CMK (cell line): ENCODE measurements around the gene MRPS35.
A peak's percentile ranks its signal among the peaks of the same experiment; 100 is the strongest.

Source experiments
- DNase-seq: peaks from one replicate; pipeline ENCODE4 v3.0.0-alpha.2; 2010; ENCODE audit warnings: low read depth

The MRPS35 gene

DNA sequence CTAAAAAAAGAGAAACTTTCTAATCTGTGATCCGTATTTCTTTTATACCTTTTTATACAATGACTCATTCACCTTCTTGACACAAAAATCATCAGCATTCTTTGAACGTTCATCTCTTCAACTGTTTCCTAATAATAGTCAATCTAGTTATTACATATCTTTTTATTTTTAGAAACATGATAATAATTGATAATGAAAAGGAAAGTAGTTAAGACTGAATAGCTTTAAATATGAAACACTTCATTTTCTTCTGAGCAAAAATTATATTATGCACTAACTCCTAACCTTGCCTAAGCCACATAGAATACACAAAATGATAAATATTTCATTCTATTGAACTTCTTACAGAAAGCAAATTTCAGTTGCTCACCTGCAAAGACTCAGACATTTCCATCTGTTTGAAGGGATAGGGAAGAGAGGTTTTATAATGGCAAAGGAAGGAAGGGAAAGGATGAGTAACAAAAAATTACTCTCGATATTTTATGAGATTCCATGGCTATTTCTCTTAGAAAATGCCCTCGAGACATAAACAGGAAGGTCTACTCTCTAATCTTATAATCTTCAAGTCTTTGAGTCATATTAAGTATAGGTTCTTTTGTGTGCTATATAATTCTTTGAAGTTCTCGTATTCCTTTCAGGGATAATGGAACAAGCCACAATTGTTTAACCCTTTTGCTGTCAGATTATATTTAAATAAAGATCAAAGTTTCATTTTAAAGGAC lies 61.9 kb downstream of the MRPS35 start:
- DNase-seq = no peak

DNA sequence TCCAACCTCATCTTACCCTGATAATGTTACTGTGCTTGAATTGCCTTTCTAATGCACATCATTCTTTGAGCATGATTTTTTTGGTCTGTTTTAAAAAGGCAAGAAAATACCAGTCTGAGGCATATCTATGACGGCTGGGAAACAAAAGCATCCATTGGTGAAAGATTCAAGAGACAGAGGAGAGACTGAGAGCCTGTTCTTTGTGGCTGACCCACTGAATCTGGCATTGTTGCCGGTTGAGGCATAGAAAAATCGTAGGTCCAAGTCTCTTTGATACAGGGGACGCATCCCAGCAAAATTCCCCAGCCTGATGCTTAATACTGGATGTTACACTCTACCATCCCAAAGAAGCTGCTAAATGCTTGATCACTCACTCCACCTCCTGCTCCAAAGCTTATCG lies 66.5 kb downstream of the MRPS35 start:
- no peak for DNase-seq

DNA sequence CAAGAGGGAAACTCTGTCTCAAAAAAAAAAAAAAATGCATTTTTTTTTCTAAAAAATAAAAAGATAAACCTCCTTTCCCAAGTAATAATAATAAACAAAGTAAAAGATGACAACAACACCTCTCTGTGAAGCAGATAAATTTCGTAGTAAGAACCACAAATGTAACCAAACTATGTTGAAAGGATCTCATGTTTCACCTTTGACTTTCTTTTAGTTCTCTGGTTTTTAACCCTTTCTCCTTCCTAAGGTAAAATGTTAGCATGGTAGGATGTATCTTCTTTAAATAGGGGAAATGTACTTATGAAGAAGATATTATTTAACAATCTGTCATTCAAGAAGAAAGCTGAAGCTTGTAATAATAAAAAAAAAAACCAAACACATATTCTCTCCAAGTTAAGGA lies 67.6 kb downstream of the MRPS35 start:
- no peak for DNase-seq

DNA sequence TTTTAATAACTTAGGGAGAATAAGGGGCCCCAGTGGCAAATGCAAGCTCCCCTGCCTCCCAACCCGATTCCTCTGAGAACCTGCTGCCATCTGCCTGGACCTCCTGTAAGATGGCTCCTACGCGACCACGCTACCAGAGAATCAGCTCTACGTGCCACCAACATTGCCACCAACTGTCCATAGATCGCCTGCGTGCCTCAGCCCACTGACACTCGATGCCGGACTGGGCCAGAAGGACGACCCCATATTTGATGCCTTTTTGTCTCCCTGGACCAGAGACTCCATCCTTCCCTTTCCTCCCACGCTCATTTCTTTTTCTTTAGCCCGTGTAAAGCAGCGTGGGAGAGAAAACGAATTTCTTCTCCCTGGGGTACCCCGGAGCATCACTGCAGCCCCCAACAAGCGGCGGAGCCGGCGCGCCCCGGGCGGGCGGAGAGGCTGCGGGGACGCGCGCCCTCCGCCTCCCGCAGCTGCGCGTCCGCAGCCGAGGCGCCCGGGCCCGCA lies 68.8 kb downstream of the MRPS35 start:
- no peak for DNase-seq

DNA sequence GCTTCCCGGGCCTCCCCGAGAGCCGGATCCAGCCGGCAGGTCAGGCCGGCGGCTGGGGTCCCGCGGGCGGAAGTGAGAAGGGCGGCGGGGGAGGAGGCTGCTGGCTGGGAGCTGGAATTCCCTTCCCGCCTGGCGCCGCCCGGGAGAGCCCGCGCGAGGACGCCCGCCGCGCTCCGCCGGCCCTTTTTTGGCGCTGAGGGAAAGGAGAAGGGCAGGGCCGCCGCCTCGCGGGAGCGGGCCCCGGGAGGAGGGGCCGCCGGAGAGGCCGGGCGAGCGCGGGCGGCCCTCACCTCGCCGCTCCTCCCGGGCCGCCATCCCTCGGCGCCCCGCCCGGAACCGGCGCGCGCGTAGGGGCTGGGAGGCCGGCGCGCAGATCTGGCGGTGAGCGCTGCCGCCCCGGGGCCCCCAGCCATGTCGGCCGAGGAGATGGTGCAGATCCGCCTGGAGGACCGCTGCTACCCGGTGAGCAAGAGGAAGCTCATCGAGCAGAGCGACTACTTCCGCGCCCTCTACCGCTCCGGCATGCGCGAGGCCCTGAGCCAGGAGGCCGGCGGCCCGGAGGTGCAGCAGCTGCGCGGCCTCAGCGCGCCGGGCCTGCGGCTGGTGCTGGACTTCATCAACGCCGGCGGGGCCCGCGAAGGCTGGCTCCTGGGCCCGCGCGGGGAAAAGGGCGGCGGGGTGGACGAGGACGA lies 69.4 kb downstream of the MRPS35 start, which contains the start of the genes KLHL42 and MANSC4:
Gene KLHL42, plus strand, starts transcription at position 314 of the 692 bp plus-strand sequence. Its CDS starts 98 bp downstream, at position 412.
Gene MANSC4, minus strand, starts transcription at position 317 of the 692 bp plus-strand sequence. CDS start 8,960 bp downstream, outside the sequence.
- peak; percentile 32 for DNase-seq

DNA sequence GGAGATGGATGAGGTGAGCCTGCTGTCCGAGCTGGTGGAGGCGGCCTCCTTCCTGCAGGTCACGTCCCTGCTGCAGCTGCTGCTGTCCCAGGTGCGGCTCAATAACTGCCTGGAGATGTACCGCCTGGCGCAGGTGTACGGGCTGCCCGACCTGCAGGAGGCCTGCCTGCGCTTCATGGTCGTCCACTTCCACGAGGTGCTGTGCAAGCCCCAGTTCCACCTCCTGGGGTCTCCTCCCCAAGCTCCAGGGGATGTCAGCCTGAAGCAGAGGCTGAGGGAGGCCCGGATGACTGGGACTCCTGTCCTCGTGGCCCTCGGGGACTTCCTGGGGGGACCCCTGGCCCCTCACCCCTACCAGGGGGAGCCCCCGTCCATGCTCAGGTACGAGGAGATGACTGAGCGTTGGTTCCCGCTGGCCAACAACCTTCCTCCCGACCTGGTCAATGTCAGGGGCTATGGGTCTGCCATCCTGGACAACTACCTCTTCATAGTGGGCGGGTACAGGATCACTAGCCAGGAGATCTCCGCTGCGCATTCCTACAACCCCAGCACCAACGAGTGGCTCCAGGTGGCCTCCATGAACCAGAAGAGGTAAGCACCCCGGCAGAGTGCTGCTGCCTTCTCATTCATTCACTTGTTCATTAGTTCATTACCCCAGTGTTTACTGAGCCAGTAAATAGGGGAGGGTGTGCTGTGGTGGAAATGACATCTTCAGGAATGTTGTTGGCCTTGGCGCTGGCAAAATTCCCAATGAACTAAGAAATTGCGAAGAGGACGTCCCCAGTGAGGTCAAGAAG lies 70.2 kb downstream of the MRPS35 start:
- no peak for DNase-seq

DNA sequence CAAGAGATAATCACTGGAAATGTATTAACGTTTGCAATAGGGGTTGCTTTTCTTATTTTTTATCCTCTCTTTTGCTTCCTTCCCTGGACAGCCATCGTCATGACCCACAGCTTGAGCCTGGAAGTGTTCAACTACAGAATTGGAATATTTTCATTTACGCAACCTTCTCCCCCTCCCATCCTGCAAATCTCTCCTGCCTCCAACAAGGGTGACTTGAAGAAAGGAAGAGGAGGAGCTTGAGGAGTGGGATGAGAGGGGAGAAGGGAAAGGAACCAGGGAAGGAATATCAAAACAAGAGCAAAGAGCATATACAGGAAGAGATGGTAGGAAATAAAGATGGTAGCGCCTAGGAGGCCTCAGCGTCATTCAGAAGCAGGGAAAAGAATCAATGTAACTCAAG lies 71.0 kb downstream of the MRPS35 start:
- no peak for DNase-seq

DNA sequence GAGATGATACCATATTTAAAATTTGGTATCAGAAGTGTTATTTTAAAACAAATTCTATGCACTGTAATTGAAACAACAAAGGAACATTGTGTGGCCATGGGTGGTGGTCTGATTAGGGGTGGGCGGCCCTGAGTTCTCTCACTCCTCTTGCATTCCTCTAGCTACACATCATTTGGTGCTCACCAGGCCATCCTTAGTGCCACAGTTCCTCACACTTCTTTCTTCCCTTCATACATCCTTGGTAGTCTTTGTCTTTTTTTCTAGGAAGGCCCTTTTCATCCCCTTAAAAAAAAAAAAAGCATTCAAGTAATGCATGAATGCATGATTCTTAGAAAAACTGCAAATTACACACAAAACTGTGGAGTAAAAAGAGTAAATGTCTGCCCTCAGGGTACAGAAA lies 71.8 kb downstream of the MRPS35 start:
- DNase-seq = no peak

DNA sequence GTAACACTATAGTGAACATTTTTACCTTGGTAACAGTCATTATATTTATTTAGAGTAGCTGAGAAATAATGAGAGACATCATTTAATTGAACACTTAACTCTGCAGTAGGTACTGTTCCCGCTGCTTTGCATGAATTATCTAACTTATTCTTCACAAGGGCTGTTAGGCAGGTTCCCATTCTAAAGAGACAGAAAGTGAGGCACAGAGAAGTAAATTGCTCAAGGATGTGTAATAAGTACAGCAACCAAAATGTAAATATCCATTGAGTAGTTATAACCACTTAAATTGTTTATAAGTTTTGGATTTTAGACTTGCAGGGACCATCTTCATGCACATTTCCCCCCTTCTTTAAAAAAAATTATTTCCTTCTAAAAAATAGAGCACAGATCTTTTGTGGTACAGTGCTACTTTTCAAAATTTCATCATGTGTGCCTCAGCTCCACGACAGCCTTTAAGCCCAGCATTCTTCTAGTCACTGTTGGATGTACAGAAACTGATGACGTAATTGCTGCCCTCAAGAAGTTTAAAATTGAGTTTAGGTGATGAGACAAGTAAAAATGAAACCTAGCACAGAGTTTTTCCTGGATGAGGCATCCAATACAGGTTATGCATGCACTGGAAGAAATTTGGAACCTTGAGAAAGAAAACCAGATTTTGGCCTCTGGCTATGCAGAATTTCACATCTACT lies 75.4 kb downstream of the MRPS35 start:
- no peak for DNase-seq

DNA sequence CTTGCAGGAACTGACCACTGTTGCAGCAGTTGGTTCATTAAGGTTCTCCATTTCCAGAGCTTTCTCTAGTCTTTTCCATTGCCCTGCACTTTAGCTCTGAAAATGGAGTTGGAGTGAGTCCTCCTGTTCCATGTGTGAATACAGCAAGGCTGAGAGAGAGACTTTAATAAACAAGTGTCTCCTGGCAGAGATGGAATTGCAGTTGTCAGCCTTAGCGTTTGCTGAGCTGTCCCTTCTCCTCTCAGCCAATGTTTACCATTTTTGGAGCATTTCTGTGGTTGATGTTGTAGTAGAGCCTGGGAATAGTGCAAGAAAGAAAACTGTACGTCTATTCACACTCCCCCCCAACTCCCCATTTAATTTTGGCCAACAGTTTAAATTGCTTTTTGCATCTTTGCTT lies 76.9 kb downstream of the MRPS35 start:
- no peak for DNase-seq

DNA sequence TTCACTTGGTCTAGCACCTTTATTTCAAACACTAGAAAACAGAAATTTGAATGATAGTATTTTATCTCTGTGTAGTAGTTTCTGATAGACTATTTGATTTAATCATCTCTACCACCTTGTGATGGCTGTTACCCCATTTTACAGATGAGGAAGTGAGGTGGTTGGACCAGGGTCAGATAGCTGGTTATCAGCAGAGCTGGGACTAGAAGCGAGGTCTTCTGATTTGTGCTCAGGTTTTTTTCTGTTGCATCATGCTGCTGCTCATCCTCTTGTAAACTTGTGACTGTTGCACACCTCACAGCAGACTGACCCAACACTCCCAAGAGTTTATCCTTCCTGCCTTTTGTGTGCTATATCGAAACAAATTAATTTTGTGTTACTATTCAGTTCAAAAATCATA lies 79.5 kb downstream of the MRPS35 start:
- no peak for DNase-seq

DNA sequence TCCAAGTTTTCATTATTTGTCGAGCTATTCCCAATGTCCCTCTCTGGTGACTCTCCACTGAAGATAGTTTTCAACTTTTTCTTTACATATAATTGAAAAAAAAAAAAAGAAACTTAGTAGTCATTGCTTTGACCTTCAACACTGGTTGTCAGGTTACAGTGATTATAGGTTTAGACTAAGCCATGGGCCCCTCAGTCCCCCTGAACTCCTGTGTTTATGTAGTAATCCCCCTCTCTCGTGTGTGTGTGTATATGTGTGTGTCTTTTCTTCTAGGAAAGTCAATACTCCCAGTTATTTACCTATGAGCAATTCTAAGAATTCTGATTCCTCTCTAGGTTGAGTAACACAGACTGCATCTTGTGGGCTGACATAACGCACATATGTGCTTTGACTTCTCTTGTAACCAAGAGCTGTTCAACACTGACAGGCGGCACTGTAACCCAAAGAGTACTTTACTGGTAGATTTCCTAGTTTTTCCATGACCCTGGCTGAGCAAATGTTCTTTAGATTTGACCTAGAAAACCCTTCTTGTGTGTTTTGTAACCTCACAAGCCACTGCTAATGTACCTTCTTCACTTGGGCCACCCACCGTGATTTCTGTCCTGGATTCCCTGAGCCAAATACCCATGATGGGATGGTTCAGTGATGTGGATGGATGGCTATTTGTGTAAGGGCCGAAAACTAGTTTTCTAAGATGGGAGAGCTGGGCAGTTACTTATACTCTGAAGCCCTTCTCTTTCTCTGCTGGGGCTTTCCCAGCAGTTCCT lies 84.4 kb downstream of the MRPS35 start:
- DNase-seq = no peak

DNA sequence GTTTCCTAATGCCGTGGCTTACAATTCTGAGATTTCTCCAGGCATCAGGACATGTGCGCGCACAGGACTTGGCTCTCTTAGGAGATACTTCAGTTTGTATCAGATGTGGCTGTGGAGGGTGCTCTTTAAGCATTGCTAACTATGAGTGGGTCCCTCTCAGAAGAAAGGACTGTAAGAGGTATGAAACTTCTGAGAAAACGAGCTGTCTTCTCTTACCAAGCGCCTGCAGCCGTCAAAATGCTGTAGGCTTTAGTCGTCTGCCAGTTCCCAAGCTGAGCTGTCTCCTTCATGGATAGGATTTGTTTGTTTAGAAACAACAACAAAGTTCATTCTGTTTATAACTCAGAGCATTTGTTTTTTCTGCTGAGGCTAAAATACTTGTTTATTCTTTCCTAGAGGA lies 85.5 kb downstream of the MRPS35 start:
- no peak for DNase-seq

DNA sequence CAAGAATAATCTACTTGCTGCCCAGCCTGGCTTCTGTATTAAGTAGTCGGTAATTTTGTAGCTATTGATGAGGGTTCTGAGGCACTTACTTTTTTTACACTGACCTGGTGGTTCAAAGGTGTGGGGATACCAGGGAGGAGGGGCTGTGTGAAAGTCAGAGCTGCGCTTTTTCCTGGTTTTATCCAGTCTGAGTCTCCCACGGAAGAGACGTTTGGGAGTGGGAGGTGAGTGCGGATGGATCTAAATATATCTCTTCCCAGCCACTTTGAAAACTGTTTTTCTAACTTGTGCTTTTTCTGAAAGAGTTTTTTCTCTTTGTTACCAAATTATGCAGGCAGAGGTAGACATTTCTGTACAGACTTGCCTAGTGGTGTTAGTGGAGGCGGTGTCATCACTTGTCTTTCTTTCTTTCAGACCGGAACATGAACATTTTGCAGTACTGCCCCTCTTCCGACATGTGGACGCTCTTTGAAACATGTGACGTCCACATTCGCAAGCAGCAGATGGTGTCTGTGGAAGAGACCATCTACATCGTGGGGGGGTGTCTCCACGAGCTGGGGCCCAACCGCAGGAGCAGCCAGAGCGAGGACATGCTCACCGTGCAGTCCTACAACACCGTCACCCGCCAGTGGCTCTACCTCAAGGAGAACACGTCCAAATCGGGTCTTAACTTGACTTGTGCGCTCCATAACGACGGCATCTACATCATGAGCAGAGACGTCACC lies 86.8 kb downstream of the MRPS35 start:
- DNase-seq = no peak

DNA sequence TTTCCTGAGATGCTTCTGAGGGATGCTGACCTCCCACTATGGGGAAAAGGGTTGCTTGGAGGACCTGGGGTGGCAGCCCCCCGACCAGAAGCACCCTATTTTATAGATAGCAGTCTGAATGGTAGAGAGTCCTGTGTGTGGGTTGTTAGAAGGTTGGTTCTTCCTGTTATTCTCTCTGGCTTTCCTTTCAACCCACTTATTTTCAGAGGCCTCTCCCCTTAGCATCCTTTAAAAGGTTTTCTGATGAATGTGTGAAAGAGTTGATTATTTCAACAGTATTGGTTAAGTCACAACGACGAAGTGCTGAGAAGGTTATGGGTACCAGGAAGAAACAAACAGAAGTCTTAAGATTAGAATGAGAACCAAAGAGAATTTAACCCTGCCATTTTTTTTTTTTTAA lies 90.2 kb downstream of the MRPS35 start:
- DNase-seq = no peak

DNA sequence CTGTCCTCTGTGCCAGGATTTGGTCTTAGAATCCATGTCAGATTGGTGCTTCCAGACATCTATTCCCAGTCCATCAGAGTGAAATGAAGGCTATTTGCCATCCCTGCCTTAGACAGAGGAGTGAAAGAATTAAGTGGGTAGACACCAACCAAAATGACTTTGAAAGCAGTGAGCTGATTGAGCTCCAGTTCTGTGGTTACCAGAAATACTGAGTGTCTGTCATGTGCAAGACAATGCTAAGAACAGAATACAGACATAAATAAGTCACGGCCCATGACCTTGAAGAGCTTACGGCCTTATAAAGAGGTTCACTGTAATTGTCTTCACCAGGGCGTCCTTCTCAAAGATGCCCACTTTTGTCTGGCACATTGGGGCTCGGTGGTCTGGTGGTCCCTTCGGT lies 91.0 kb downstream of the MRPS35 start:
- DNase-seq = no peak

DNA sequence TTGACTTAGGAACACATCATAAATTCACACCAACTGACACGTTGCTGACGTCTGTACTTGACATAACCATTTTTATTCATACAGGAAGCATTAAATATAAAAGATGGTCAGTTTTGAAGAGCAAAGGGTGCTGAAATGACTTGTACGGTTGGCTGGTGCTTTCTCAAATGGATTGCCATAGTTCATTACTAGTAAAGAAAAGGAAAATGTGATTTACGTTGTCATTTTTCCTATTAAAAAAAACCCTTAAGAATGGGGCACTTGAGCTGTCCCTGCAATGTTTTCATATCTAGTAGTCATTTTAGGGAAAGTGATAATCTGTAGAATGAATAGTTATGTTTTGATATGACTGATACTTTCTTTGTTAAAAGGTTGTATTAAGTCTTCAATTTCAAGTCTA lies 91.9 kb downstream of the MRPS35 start:
- no peak for DNase-seq

DNA sequence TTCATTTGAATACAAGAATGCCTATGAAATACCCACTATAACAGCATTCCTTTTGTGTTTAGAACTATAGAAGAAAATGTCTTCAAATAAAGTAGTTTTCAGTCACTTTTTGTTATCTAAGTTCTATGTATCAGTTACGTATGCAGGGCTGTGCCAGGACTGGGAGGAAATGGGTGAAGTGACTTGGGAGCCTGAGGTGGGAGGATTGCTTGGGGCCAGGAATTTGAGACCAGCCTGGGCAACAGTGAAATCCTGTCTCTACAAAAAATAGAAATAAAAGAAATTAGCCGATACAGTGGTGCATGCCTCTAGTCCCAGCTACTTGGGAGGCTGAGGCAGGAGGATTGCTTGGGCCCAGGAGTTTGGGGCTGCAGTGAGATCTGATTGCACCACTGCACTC lies 92.3 kb downstream of the MRPS35 start:
- DNase-seq = no peak

DNA sequence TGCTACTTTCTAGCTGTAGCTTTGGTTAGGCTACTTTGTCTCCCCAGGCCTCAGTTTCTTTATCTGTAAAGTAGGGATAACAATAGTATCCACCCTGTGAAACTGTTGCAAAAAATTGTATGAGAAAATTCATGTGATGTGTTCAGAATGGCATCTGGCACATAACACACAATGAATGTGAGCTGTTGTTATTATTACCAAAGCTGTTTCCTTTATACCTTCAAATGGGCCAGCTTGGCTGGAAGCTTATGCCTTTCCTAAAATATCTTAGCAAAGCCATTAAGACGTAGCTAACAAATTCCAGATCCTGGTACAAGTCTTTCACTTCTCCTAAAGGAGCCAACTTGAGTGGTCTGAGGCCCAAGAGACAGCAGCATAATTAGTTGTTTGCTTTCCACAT lies 94.6 kb downstream of the MRPS35 start:
- no peak for DNase-seq
